NCI-H510A (cell line): ENCODE results near the gene LRRC61.

Experiments used
- DNase-seq: peaks from one replicate; lab custom pipeline; 2025; lab: John Stamatoyannopoulos, UW

Gene LRRC61

GRCh38 chr7:150332852-150333635 is 9.9 kb downstream of the LRRC61 start:
- no peak for DNase-seq

DNA sequence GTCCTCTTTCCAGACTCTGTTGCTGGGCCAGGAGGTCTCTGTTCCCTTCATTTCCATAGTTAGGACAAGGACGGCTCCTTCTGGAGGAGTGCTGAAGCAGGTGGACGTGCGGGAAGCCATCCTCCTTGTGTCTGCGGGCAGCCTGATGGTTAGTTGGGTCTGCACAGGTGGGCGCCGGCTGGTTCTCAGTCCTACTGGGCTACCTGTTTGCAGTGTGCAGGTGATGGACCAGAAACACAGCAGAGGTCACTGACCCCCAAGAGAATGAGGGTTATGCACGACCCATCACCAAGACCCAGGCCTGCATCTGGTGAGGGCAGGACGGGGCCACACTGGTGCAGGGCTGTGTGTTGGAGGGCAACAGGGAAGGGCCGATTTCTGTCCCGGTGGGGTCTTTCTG is 10.5 kb downstream of the LRRC61 start:
- no peak for DNase-seq

- DNase-seq = no peak
These were observed 11.0 kb downstream of the LRRC61 start for GRCh38 chr7:150334108-150334507.

DNA sequence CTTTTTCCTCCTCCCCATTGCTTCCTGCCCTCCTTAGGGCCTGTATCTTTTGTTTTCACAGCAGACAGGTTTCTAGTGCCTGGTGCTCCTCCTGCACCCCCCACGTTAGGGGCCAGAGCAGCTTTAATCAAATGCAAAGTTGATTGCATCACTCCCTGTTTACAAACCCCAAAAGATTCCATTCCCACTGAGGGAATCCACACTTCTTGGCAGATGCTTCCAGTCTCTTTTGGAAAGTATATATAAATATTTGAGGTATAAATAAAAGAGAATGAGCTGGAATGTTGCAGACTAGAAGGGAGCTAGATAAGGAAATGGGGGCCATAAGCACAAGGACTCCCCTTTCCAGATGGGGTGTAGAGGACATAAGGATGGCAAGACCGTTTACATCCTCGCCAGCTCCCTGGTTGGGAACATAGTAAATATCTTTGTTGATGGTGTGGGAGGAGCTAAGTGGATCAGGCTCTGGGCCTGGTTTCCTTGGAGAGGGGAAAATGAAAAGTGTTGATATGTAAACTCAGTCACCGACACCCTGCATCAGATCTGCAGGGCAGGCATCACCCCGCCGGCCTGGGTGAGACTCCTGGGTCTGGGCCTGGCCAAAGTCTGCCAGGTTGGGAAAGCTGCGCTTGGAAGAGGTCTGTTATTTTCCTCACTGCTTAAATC is 12.1 kb downstream of the LRRC61 start:
- DNase-seq = no peak

- DNase-seq = no peak
These were observed 12.6 kb downstream of the LRRC61 start for GRCh38 chr7:150335774-150336112.

DNA sequence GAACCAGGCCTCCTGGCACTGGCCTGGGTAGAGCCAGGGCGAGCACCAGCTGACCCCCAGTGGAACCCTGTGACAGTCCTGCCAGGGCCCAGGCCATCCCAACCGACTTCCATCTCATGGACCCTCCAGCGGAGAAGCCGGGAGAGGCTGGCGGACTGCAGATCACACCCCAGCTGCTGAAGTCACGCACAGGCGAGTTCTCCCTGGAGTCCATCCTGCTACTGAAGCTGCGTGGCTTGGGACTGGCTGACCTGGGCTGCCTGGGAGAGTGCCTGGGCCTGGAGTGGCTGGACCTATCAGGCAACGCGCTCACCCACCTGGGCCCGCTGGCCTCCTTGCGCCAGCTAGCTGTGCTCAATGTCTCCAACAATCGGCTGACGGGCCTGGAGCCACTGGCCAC is 13.6 kb downstream of the LRRC61 start:
- no peak for DNase-seq

DNA sequence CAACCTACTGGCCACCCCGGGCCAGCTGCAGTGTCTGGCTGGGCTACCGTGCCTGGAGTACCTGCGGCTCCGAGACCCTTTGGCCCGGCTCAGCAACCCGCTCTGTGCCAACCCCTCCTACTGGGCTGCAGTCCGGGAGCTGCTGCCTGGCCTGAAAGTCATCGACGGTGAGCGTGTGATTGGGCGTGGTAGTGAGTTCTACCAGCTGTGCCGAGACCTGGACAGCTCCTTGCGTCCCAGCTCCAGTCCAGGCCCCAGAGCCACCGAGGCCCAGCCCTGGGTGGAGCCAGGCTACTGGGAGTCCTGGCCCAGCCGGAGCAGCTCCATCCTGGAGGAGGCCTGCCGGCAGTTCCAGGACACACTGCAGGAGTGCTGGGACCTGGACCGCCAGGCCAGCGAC is 14.0 kb downstream of the LRRC61 start:
- no peak for DNase-seq

GRCh38 chr7:150337659-150338081 is 14.5 kb downstream of the LRRC61 start:
- DNase-seq = no peak

- DNase-seq = no peak
These were observed 15.1 kb downstream of the LRRC61 start for GRCh38 chr7:150338166-150338829.

GRCh38 chr7:150339409-150339809 is 16.3 kb downstream of the LRRC61 start:
- DNase-seq = no peak

DNA sequence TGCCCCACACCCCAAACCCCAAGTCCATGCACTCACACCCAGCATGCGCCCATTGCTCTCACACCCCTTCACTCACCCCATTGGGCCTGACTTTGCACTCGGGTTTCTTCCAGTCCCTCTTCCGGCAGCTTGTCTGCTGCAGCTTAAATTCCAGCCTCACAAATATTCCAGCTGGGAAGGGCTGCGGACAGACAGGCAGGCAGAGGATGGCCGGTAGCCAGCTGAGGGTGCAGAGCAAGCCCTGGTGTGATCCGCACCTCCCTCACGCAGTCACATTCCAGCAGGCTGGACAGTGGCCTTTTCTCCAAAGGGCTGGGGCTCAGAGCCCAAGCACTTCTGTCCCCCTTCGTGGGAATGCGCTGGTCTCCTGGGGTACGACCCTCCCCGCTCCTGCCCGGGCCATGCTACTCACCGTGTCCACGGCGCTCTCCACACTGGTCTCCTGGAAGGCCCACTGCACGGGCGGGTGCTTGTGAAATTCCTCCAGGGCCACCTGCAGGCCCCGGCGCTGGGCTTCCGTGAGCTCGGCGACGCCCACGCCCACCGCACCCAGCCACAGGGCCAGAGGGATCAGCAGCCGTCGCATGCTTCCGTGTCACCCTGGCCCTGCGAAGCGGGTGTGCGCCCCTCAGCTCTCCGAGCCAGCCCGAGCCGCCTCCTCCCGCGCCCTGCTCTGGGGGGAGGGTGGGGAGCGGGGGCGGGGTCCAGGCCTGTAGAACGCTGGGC is 17.0 kb downstream of the LRRC61 start:
- DNase-seq = no peak

DNA sequence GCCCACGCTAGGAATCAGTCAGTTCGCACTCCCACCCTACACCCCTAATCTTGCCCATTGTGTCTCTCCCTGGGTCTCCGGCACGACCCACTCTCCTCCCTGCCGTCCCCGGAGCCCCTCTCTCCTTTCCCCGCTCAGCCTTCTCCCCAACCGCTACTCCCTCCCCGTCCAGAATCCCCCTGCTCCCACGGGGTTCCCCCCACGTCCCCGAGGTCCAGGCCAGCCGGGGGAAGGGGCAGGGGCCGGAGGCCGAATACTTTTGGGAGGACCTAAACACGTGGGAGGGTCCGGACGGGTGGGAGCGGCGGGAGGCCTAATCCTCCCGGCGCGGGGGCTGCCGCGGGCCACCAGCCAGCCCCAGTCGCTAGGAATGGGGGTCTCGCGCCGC is 17.7 kb downstream of the LRRC61 start:
- DNase-seq = no peak

DNA sequence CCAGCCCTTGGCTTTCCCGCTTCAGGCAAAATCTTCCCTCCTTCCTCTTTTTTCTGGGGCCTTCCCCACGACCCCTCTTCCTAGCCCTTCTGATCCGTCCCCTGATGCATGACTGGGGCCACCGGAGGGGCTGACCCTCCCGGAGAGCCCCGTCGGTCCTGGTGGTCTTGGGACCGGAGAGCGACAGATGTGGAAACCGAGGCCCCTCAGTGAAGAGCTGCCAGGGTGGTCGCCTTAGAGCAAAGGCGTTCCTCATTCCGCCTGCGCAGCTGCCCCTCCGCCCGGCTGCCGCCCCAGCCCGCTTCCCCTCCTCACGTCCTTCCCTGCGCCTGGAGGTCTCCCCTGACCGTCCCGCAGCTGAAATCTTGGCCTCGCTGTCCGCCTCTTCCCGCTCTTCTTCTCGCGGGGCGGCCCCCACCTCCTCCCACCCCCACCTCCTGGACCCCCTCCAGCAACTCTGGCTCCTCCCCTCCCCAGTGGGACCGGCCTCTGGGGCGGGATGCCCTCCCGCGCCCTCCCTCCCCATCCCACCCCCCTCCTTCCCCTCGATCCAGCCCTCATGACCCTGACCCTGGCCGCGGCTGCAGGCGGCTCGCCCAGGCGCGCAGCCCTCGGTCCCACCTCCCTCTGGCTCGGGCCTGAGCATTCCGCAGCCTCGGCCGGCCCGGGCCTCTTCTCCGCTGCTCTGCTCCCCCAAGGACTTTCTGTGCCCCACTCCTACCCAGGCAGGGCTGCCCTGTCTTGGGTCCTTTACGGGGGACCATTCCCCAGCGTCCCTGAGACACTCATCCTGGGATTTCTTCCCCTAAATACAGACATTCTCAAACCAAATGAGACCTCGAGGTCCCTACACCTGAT is 18.3 kb downstream of the LRRC61 start, which contains the start of gene RARRES2:
Gene RARRES2, minus strand, starts transcription at position 367 of the 858 bp plus-strand sequence. CDS start 1,020 bp downstream, outside the sequence.
- DNase-seq = no peak

DNA sequence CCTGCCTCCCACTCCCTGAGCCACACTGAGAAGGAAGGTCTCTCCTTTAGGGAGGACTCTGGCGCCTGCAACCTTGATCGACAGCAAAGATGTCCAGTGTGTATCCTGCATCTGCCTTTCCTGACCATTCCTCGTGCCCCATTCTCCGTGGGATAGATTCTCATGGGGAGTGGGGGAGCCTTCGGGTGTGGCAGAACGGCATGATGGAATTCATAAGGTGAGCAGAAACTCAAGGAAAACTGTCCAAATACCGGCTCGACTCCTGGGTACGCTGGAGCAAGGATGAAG is 18.9 kb downstream of the LRRC61 start:
- no peak for DNase-seq

GRCh38 chr7:150343225-150343624 is 20.1 kb downstream of the LRRC61 start:
- no peak for DNase-seq

DNA sequence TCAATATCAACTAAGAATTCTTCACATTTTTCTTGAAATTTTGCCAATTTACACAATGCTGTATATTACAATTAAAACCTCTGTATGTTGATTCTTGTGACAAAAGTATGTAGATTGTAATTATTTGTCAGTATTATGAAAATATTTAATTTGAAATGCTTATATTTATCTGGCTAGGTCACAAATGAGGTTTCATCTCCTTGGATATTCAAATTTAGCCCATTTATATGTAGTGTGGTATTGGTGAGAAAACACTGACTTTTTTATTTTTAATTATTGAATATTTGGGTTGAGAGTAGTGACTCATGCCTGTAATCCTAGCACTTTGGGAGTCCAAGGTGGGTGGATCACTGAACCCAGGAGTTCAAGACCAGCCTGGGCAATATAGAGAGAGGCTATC is 21.1 kb downstream of the LRRC61 start:
- DNase-seq = no peak

DNA sequence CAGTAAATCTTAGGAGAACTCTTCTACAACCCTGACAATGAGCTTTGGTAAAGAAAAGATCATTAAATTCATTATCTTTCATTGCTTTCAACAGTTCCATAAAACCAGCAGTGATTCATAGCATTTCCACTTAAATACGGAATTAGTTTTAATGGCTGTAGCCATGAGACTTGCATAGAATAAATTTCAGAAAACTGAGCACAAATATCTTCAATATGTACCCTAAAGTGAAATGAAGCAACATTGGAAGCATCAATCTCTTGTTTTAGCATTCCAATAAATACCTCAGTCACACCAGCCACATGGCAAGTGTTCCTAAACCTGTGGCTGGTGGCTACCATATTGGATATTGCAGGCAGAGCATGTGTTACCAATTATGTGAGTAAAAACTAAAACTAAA is 21.9 kb downstream of the LRRC61 start:
- no peak for DNase-seq

DNA sequence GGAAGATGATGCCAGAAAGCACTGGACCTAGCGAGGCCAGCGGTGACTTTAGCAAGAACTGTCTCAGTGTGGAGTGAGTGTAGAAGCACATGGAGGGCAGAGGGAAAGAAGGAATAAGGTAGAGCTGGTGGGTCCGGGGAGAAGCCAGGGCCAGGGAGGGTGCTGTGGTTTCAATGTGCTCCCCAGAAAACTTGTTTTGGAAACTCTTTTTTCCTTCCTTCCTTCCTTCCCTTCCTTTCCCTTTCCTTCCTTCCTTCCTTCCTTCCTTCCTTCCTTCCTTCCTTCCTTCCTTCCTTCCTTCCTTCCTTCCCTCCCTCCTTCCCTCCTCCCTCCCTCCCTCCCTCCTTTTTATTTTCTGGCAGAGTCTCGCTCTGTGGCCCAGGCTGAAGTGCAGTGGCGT is 23.8 kb downstream of the LRRC61 start:
- DNase-seq = no peak

DNA sequence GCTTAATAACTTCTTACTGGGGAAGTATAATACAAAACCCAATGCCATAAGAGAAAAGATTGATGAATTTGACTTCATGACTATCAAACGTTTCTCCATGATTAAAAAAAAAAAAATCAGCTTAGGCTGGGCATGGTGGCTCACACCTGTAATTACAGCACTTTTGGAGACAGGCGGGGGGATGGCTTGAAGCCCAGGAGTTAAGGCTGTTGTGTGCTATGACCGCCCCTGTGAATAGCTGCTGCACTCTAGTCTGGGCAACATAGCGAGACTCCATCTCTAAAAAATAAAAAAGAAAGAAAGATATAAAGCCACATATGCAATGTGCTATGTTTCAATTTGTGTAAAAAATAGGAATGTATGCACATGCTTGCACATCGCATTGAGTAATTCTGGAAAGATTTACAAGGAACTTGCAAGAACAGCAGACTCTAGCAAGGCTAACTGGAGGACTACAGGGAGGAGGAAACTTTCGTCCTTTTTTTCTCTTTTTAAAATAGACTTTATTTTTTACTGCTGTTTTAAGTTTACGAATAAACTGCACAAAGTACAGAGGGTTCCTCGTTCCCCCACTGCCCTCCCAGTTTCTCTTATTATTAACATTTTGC is 28.5 kb downstream of the LRRC61 start:
- DNase-seq = no peak

DNA sequence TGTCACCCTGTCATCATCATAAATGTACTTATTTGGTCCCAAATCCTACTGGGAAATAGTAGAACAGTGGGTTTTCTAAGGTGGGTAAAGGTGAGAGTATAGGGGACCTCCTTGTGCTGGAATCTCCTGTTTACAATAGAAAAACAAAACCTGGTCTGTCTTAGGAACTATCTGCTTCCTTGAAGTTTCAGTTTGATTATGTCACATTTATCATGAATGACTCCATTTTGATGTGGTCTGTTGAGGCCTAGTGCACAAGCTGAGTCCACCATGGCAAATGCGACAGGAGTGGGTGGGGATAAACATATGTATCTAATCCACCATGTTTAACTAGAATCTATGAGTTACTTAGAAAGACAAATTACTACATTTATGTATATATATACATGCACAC is 32.5 kb downstream of the LRRC61 start:
- DNase-seq = no peak

DNA sequence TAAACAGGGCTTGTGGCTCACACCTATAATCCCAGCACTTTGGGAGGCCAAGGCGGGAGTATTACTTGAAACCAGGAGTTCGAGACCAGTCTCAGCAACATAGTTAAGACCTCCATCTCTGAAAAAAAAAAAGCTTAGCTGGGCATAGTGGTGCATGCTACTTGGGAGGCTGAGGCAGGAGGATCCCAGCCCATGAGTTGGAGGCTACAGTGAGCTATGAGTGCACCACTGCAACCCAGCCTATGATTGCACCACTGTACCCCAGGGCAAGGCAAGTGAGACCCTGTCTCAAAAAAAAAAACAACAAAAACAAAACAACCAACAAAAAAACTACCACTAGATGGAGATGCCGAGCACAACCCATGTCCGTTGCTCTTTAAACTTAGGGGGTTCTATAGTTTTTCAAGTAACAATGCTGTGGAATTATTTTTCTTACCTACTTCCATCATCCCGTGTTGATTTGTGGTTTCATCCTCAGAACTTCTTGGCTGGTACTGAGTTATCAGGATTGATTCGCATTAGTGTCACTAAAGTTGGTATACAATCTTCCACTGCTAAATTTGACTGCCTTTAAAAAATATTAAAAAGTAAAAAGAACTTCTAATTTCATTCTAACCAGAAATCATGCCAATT is 33.2 kb downstream of the LRRC61 start:
- DNase-seq = no peak
